Liver (tissue), 9 donors: ENCODE data around the gene PGPEP1. TPM values are rescaled to one million over a fixed set of nuclear protein-coding genes. Genes with fewer than 3 reads are reported as not detected.
"Not testable (repeated sequence)": the region's sequence is repeated elsewhere in the genome, so short reads cannot be mapped to it uniquely, and the experiment has no call there.

Experiments used
- DNase-seq: peaks from one replicate; pipeline ENCODE4 v3.0.0-alpha.2; 2017; ENCODE audit warnings: low spot score
- H3K27ac ChIP-seq, 2 donors: one replicate each; pipeline ENCODE4 v1.7.0; 2013; ENCODE audit warnings: inconsistent platforms in 2 of 2, low read length in 2 of 2, control low read depth in 1 of 2, low read depth in 1 of 2, mild to moderate bottlenecking in 1 of 2
- H3K27me3 ChIP-seq, 4 donors: one replicate each; pipeline versions ENCODE4 v1.6.1 to v1.7.0; 2013; ENCODE audit warnings: low read length in 3 of 4, inconsistent platforms in 1 of 4, mild to moderate bottlenecking in 1 of 4, moderate library complexity in 1 of 4; ENCODE audit not compliant: control insufficient read depth in 4 of 4, insufficient read depth in 4 of 4
- H3K36me3 ChIP-seq, 4 donors: one replicate each; pipeline versions ENCODE4 v1.6.1 to v1.7.0; 2013; ENCODE audit warnings: low read length in 3 of 4, mild to moderate bottlenecking in 3 of 4, low read depth in 1 of 4, moderate library complexity in 1 of 4; ENCODE audit not compliant: control insufficient read depth in 4 of 4, insufficient read depth in 3 of 4
- H3K4me1 ChIP-seq, 4 donors: one replicate each; pipeline versions ENCODE4 v1.6.1 to v1.7.0; 2013; ENCODE audit warnings: low read length in 3 of 4, mild to moderate bottlenecking in 3 of 4, moderate library complexity in 1 of 4; ENCODE audit not compliant: control insufficient read depth in 4 of 4, insufficient read depth in 4 of 4
- H3K4me3 ChIP-seq, 3 donors: one replicate each; pipeline versions ENCODE4 v1.6.1 to v1.7.0; 2013; ENCODE audit warnings: low read length in 3 of 3, control low read depth in 1 of 3, low read depth in 1 of 3, mild to moderate bottlenecking in 1 of 3
- H3K9ac ChIP-seq, 2 donors: one replicate each; pipeline ENCODE4 v1.7.0; 2013; ENCODE audit warnings: low read length in 2 of 2, mild to moderate bottlenecking in 2 of 2, moderate library complexity in 2 of 2, control low read depth in 1 of 2, low read depth in 1 of 2
- H3K9me3 ChIP-seq, 4 donors: one replicate each; pipeline versions ENCODE4 v1.6.1 to v1.7.0; 2013; ENCODE audit warnings: low read length in 3 of 4; ENCODE audit not compliant: control insufficient read depth in 4 of 4
- ATF3 ChIP-seq: IDR thresholded peaks from 2 replicates; pipeline ENCODE4 v1.6.1; 2016; ENCODE audit warnings: antibody characterized with exemption
- EGR1 ChIP-seq, 2 donors: IDR thresholded peaks; 2 replicates each; pipeline ENCODE4 v1.6.1; 2016 to 2018; ENCODE audit warnings: antibody characterized with exemption in 2 of 2, low read depth in 2 of 2
- HNF4A ChIP-seq, 2 donors: conservative IDR thresholded peaks; 2 replicates each; pipeline ENCODE4 v1.6.1; 2016; ENCODE audit warnings: antibody characterized with exemption in 2 of 2, mild to moderate bottlenecking in 2 of 2
- JUND ChIP-seq, 2 donors: IDR thresholded peaks; 2 replicates each; pipeline ENCODE4 v1.6.1; 2016; ENCODE audit warnings: antibody characterized with exemption in 2 of 2
- MAX ChIP-seq: IDR thresholded peaks from 2 replicates; pipeline ENCODE4 v1.6.1; 2016; ENCODE audit warnings: antibody characterized with exemption
- NR2F2 ChIP-seq: IDR thresholded peaks from 2 replicates; pipeline ENCODE4 v1.6.1; 2016; ENCODE audit warnings: antibody characterized with exemption
- RAD21 ChIP-seq, 2 donors: IDR thresholded peaks; 2 replicates each; pipeline ENCODE4 v1.6.1; 2016; ENCODE audit warnings: antibody characterized with exemption in 2 of 2, mild to moderate bottlenecking in 2 of 2
- REST ChIP-seq: IDR thresholded peaks from 2 replicates; pipeline ENCODE4 v1.6.1; 2016; ENCODE audit warnings: antibody characterized with exemption, mild to moderate bottlenecking
- RXRA ChIP-seq, 2 donors: IDR thresholded peaks; 2 replicates each; pipeline ENCODE4 v1.6.1; 2017 to 2018; ENCODE audit warnings: antibody characterized with exemption in 2 of 2, mild to moderate bottlenecking in 1 of 2
- SP1 ChIP-seq: IDR thresholded peaks from 2 replicates; pipeline ENCODE4 v1.6.1; 2018; ENCODE audit warnings: antibody characterized with exemption, mild to moderate bottlenecking
- YY1 ChIP-seq: IDR thresholded peaks from 2 replicates; pipeline ENCODE4 v1.6.1; 2016; ENCODE audit warnings: antibody characterized with exemption, mild to moderate bottlenecking
- WGBS: extraction: QIAGEN DNeasy Blood & Tissue Kit; methylation state at CpG from one replicate; pipeline ENCODE4 v1.1.7; 2013; 5-methylcytosine and 5-hydroxymethylcytosine counted together
- polyA plus RNA-seq, 2 donors: library from polyadenylated mRNA; stranded (reverse) in 1 of 2; unstranded in 1 of 2; fragments of 200-250 nt in 1 of 2; fragments of >200 nt in 1 of 2; fragmentation: Nextera tagmentation in 1 of 2; extraction: Ambion mirVana in 1 of 2; gene quantifications; one replicate each; pipeline versions ENCODE4 v1.2.1 to v1.2.3, GENCODE V29; 2013 to 2015
- total RNA-seq, 2 donors: library from RNA; depleted of rRNA; stranded (reverse); fragments of >200 nt; gene quantifications; one replicate each; pipeline ENCODE4 v1.2.3, GENCODE V29; 2014
- donor health status: healthy.
- donor health status: healthy.
- donor health status: healthy.
- donor health status: healthy.
- donor health status: healthy.

PGPEP1 gene
- total and polyA plus RNA-seq, 4 donors: 15.8 to 48.3 (median 26.2) TPM

DNA sequence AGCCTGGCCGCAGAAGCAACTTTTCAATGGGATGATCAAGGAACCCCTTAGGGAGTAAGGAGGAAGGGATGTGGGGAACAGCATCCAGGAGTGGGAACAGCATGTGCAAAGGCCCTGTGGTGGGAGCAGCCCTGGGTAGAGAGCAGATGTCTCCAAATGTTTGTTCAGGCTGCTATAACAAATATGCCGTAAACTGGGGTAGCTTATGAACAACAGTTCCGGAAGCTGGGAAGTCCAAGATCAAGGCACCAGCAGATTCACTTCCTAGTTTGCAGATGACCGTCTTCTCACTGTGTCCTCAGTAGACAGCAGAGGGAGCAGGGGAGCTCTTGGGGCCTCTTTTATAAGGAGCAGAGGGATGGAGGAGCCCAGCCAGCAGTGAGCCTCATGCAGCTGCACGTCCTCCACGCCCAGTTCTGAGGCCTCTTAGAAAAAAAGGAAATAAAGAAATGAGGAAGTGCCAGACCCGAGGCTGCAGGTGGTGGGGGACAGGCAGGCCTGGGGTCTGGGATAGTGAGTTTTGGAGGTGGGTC lies 61.2 kb downstream of the PGPEP1 start:
- Histone ChIP-seq H3K9ac (no peak overlapping the region), H3K36me3 (no peaks in the 10 kb centered on the region), H3K27me3 (no peaks in the 10 kb centered on the region), H3K4me3 (no peak overlapping the region), H3K4me1 (peaks cover 9 to 32% (median 19%) of the 10 kb centered on the region in 4 donors), H3K27ac (no peak overlapping the region), H3K9me3 (no peaks in the 10 kb centered on the region)
- no peak for DNase-seq
- WGBS: 69% methylated on average over 7 of the region's 7 CpGs
- TF ChIP-seq RAD21 (IDR thresholded peaks at IDR 0.05): peak; percentile 26 to 37
- no peak for TF ChIP-seq SP1

DNA sequence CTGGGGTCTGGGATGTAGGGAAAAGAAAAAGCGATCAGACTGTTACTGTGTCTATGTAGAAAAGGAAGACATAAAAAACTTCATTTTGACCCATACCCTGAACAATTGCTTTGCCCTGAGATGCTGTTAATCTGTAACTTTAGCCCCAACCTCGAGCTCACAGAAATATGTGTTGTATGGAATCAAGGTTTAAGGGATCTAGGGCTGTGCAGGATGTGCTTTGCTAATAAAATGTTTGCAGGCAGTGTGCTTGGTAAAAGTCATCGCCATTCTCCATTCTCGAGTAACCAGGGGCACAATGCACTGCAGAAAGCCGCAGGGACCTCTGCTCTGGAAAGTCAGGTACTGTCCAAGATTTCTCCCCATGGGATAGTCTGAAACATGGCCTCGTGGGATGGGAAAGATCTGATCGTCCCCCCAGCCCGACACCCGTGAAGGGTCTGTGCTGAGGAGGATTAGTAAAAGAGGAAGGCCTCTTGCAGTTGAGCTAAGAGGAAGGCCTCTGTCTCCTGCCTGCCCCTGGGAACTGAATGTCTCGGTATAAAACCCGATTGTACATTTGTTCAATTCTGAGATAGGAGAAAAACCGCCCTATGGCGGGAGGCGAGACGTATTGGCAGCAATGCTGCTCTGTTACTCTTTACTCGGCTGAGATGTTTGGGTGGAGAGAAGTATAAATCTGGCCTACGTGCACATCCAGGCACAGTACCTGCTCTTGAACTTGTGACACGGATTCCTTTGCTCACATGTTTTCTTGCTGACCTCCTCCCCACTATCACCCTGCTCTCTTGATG lies 62.3 kb downstream of the PGPEP1 start:
- Histone ChIP-seq H3K4me1 (peaks cover 1 to 24% (median 10%) of the 10 kb centered on the region in 4 donors), H3K9ac (peak overlapping the region in 1 of 2 donors; percentile 36)
- H3K27ac ChIP-seq, H3K4me3 ChIP-seq, DNase-seq, H3K36me3 ChIP-seq, H3K27me3 ChIP-seq, H3K9me3 ChIP-seq: not testable (repeated sequence)
- 64% methylated on average over 18 of the region's 18 CpGs for WGBS

GRCh38 chr19:18405754-18406153 lies 65.4 kb downstream of the PGPEP1 start:
- WGBS: 83% methylated on average over 11 of the region's 11 CpGs
- not testable (repeated sequence) for H3K4me3 ChIP-seq, H3K9ac ChIP-seq, DNase-seq, H3K9me3 ChIP-seq, H3K36me3 ChIP-seq, H3K27ac ChIP-seq, H3K27me3 ChIP-seq
- H3K4me1 ChIP-seq: peaks cover 1 to 10% (median 4%) of the 10 kb centered on the region in 4 donors

DNA sequence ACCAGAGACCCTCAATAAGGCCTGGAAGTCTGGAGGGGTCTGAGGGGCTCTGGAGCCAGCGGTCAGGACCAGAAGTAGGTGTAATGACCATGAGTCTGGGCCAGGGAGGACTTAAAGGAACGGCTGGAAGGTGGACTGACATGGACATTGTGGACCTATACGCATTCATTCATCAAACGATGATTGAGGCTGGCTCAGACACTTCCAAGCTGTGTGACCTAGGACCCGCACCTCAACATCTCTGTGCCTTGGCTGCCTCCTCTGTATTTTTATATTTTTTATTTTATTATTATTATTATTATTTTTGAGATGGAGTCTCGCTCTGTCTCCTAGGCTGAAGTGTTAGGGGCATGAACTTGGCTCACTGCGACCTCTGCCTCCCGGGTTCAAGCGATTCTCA lies 66.4 kb downstream of the PGPEP1 start:
- H3K27me3 ChIP-seq: no peaks in the 10 kb centered on the region
- no peak overlapping the region for H3K27ac ChIP-seq
- no peak overlapping the region for H3K4me3 ChIP-seq
- no peak overlapping the region for H3K9ac ChIP-seq
- no peaks in the 10 kb centered on the region for H3K9me3 ChIP-seq
- WGBS: 95% methylated on average over 9 of the region's 9 CpGs
- H3K4me1 ChIP-seq: peaks cover 1 to 10% (median 4%) of the 10 kb centered on the region in 4 donors
- TF ChIP-seq RXRA (IDR thresholded peaks at IDR 0.05) (no peak), EGR1 (IDR thresholded peaks at IDR 0.05; ENCODE audit: low read depth in 2 of 2) (no peak), REST (no peak), JUND (IDR thresholded peaks at IDR 0.05) (no peak), ATF3 (no peak), RAD21 (IDR thresholded peaks at IDR 0.05) (no peak), MAX (no peak), NR2F2 (no peak), HNF4A (conservative IDR thresholded peaks at IDR 0.05) (no peak), YY1 (no peak)
- H3K36me3 ChIP-seq: no peaks in the 10 kb centered on the region
- DNase-seq: no peak
